ENCODE data around the gene PAX8. TPM values are rescaled to one million over a fixed set of nuclear protein-coding genes. Genes with fewer than 3 reads are reported as not detected.

PAX8 gene
- total and polyA plus RNA-seq, 2 of the 13 experiments (the other 11 are each of a cell fraction or from before 2014, with no cell fraction given), result 1.5 to 8.8 TPM

GRCh38 chr2:113282747-113283533 is 4.2 kb upstream of the PAX8 start (continued):
- TF ChIP-seq ZNF280B (CRISPR knock-in tag; IDR thresholded peaks at IDR 0.05; ENCODE audit: borderline replicate concordance), result peak; percentile 93
- TF ChIP-seq ZNF557 (CRISPR knock-in tag; IDR thresholded peaks at IDR 0.05), result peak; percentile 73; the same call in 1 of the 2 replicates
- peak; percentile 75; the same call in 1 of the 2 replicates for TF ChIP-seq ZSCAN9 (CRISPR knock-in tag; IDR thresholded peaks at IDR 0.05; ENCODE audit: borderline replicate concordance)
- TF ChIP-seq ZNF614 (CRISPR knock-in tag; IDR thresholded peaks at IDR 0.05; ENCODE audit: borderline replicate concordance), result peak; percentile 59
- no peak for TF ChIP-seq ZNF547 (CRISPR knock-in tag; IDR thresholded peaks at IDR 0.05)
- peak; percentile 50 for TF ChIP-seq RAD21 (CRISPR knock-in tag; IDR thresholded peaks at IDR 0.05)
- no peak for TF ChIP-seq TMF1 (CRISPR knock-in tag; IDR thresholded peaks at IDR 0.05; ENCODE audit: low read depth)
- peak; percentile 73 for TF ChIP-seq RFXANK (CRISPR knock-in tag; IDR thresholded peaks at IDR 0.05)
- no peak for TF ChIP-seq THAP7 (CRISPR knock-in tag; IDR thresholded peaks at IDR 0.05)
- TF ChIP-seq PITX1 (CRISPR knock-in tag; IDR thresholded peaks at IDR 0.05), result peak; percentile 49; the same call in 1 of the 2 replicates
- peak; percentile 96 for TF ChIP-seq ZNF687 (CRISPR knock-in tag; IDR thresholded peaks at IDR 0.05)
- TF ChIP-seq E2F5 (CRISPR knock-in tag; conservative IDR thresholded peaks at IDR 0.05), result no peak
- TF ChIP-seq AFF4 (CRISPR knock-in tag; IDR thresholded peaks at IDR 0.05), result no peak
- TF ChIP-seq ZNF550 (CRISPR knock-in tag; IDR thresholded peaks at IDR 0.05; ENCODE audit: borderline replicate concordance), result no peak
- TF ChIP-seq TCF12 (IDR thresholded peaks at IDR 0.05), result no peak
- no peak for TF ChIP-seq TCF12 (CRISPR knock-in tag; IDR thresholded peaks at IDR 0.05)
